ENCODE data around the gene CIB4.

DNA sequence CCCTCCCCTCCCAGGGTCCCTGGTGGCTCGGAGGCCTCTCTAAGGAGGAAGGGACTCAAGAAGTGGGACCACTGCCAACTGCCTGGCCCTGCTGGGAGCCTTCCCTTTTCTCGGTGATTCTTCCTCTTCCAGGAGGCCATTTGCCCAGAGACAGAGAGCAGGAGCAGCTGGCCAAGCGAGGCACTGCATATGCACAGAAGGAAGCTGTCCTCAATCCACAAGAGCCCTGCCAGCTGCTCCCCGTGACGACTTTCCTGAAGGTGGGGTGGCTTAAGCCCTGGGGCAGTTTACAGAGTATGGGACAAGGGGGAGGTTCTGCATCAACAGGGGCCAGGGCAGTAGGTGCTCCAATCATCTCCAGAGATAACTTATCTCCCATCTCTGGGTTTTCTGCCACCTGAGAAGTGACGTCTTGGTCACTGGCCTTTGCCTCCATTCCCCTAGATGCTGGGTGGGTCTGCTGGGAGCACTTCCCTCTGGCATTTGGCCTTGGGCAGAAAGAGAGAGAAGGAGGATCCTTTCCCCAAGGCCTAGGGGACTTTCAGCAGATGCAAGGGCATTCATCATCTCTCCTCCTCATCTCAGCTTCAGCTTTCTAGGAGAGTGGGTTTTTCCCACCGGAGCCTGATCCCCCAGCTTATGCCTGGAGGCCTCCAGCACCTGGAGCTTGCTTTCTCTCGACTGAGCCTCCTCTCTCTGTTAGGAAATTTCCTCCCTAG is 28.5 kb downstream of the CIB4 start:
- no peak for TF ChIP-seq EZH2 (IDR thresholded peaks at IDR 0.05; ENCODE audit: insufficient read depth, poor library complexity, severe bottlenecking)
- no peak for TF ChIP-seq EZH2phosphoT487 (IDR thresholded peaks at IDR 0.05; ENCODE audit: insufficient read depth, low read depth)

Measured in GM23248 (cell line).